IPS-NIHi7 (cell line): ENCODE results near the gene IQGAP3.
A peak's percentile ranks its signal among the peaks of the same experiment; 100 is the strongest.

Experiments
- DNase-seq: peaks from one replicate; pipeline ENCODE4 v3.0.0; 2012; ENCODE audit warnings: mixed read lengths; ENCODE audit errors: extremely low spot score

Gene IQGAP3

GRCh38 chr1:156497078-156497742 is 75.2 kb downstream of the IQGAP3 start:
- DNase-seq: no peak

- no peak for DNase-seq
Measured at GRCh38 chr1:156496211-156496761, 76.1 kb downstream of the IQGAP3 start.

GRCh38 chr1:156495401-156496140 is 76.8 kb downstream of the IQGAP3 start:
- DNase-seq: no peak

- DNase-seq: no peak
Measured at GRCh38 chr1:156494309-156494895, 78.0 kb downstream of the IQGAP3 start.

- DNase-seq: no peak
Measured at GRCh38 chr1:156493742-156494141, 78.6 kb downstream of the IQGAP3 start.

GRCh38 chr1:156493154-156493631 is 79.2 kb downstream of the IQGAP3 start:
- no peak for DNase-seq

- no peak for DNase-seq
Measured at GRCh38 chr1:156492591-156493080, 79.7 kb downstream of the IQGAP3 start.

GRCh38 chr1:156492013-156492590 is 80.3 kb downstream of the IQGAP3 start:
- no peak for DNase-seq

- DNase-seq: no peak
Measured at GRCh38 chr1:156491151-156491949, 81.0 kb downstream of the IQGAP3 start.

- peak; percentile 60 for DNase-seq
Measured at GRCh38 chr1:156490401-156491032, 81.8 kb downstream of the IQGAP3 start.

- DNase-seq: no peak
Measured at GRCh38 chr1:156489935-156490293, 82.5 kb downstream of the IQGAP3 start.

GRCh38 chr1:156489166-156489934 is 83.0 kb downstream of the IQGAP3 start:
- DNase-seq: peak; percentile 61

- DNase-seq: no peak
Measured at GRCh38 chr1:156488566-156489165, 83.7 kb downstream of the IQGAP3 start.

GRCh38 chr1:156487862-156488261 is 84.5 kb downstream of the IQGAP3 start:
- DNase-seq: no peak

- no peak for DNase-seq
Measured at GRCh38 chr1:156486421-156487344, 85.7 kb downstream of the IQGAP3 start.

- DNase-seq: no peak
Measured at GRCh38 chr1:156485984-156486383, 86.4 kb downstream of the IQGAP3 start.

- DNase-seq: no peak
Measured at GRCh38 chr1:156484480-156485058, 87.8 kb downstream of the IQGAP3 start.

GRCh38 chr1:156483397-156483796 is 89.0 kb downstream of the IQGAP3 start:
- DNase-seq: no peak
